SU-DHL-6 (cell line): Measurements from ENCODE around the gene OR51V1.

Source experiments
- CTCF ChIP-seq: fragments of 200-600 bp; sonication (generic); IDR thresholded peaks from one replicate; pipeline ENCODE4 v1.5.1; 2017; ENCODE audit warnings: antibody characterized with exemption, mild to moderate bottlenecking, low read length, moderate library complexity; ENCODE audit not compliant: insufficient read depth, poor library complexity, severe bottlenecking
- EZH2phosphoT487 ChIP-seq: fragments of 200-600 bp; sonication (generic), shearing (Covaris generic); conservative IDR thresholded peaks from 2 replicates; pipeline ENCODE4 v1.6.1; 2018; ENCODE audit warnings: mild to moderate bottlenecking, antibody characterized with exemption, low read length, moderate library complexity, mixed read lengths

DNA sequence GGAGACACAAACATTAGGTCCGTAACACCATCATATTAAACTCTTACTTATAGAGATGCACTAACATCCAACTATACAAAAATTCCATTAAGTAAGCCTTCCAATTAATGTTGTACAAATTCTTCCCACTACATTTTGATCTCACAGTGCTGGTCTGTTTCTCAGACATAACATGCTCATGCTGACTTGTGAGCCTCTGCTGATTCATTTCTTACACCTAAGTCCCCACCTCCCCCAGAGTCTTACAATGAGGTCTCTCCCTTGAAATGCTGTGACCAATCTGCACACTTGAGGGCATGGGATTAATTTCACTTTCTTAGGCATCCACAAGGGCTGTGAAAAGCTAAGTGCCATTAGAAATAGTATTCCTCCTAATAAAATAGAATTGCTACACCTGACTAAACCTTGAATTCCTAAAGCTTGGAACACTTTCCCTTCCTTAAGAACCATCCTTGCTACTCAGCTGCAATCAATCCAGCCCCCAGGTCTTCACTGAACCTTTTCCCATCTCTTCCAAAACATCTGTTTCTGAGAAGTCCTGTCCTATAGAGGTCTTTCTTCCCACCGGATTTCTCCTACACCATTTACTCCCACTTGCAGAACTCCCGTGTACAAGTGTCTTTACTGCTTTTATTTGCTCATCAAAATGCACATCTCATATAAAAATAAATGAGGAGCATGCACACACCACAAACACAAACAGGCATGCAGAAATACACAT lies 47.1 kb upstream of the OR51V1 start:
- TF ChIP-seq CTCF: no peak
- TF ChIP-seq EZH2phosphoT487: no peak
